DMS79 treated with DMSO at 0.1 percent for 48 hours (cell line): ENCODE results near the gene GPHN.
"Not testable (repeated sequence)": the region's sequence is repeated elsewhere in the genome, so short reads cannot be mapped to it uniquely, and the experiment has no call there.

Experiments used
- DNase-seq: peaks from one replicate; lab custom pipeline; 2025; lab: John Stamatoyannopoulos, UW

The GPHN gene

DNA sequence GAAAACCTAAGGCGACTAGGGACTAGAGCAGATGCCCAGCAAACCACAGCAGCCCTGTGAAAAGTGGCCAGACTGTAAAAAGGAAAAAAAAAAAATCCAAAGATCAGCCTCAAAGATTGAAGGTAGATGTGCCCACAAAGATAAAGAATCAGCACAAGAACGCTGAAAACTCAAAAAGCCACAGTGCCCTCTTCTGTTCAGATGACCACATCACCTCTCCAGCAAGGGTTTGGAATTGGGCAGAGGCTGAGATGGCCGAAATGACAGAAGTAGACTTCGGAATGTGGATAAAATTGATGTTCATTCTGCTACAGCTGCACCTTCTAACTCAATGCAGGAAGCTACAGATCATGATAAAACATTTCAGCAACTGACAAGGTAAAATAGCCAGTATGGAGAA, 154.4 kb downstream of the GPHN start:
- DNase-seq: no peak

DNA sequence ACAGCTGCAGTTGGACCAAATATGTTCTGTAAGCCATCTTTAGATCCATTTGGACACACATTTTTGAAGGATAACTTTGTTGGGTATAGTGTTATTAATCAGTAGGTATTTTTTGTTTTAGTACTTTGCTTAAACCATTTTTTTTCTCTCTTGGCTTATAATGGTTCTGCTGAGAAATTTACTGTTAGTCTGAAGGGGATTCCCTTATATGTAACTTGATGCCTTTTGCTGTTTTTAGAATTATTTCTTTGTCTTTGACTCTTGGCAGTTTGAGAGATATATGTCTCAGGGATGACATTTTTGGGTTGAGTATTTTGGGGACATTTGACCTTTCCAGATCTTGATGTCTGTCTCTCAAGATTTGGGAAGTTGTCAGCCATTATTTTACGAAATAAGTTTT, 169.8 kb downstream of the GPHN start:
- no peak for DNase-seq

DNA sequence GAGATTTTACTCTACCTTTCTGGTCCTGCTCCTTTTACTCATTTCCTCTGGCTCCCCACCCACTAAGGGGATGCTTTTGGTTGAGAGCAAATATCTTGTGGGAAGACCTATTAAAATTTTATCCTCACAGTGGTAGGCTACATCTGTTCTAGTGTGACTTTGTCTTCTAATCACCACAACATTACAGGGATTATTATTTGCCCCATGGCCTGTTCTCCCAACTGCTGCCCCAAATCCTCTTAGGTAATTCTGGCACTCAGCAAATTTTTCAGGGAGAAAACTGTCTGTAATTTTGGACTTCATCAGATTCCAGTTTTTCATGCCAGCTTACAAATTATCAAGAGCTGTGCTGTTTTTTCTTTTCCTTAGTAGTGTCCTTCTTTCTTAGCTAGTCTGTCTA, 172.3 kb downstream of the GPHN start:
- DNase-seq: no peak

DNA sequence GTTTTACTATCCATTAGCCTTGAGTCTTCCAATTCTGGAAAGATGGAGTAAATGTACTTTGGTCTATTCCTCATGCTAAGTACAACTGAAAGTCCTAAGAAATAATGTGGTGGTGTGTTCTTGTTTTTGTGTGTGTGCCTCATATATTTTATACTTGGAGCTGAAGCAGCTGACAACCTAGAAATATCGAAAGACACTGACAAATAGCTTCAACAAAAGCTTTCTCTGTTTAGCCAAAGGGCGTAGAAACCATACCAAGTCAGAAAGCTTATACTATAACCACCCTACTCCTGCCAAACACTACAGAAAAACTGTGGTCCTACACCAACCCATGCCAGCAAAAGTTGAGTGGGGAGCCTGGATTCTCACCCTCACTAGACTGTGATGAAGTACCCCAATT, 188.4 kb downstream of the GPHN start:
- DNase-seq: no peak

DNA sequence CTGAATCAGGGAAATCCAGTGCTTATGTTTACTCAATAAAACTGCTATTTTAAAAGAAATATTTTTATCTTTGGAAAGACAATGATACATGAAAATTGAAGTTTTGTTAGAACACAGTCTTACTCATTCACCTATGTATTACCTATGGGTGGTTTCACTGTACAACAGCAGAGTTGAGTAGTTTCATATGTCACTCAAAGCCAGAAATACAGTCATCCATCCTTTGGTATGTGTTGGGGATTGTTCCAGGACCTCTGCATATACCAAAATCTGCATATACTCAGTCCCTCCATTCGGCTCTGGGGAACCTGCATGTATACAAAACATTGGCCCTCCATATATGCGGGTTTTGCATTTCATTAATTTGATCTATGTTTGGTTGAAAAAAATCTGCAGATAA, 190.6 kb downstream of the GPHN start:
- no peak for DNase-seq

DNA sequence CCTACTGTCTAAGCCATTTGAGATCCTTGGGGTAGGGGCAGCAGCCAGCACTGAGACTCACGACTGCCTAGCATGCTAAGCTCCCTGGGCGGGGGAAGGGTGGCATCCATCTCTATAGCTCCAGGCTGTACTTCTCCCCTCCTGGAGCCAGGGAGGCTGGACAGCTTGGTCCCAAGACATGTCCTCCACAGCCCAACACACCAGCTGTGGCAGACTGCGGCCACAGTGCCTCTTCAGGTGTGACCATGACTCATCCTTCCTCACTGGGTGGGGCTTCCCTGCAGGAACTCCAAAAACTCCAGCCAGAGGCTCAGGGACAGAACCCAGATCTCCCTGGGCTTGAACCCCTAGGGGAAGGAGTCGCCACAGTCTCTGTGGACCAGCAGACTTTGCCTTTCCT, 193.9 kb downstream of the GPHN start:
- no peak for DNase-seq

DNA sequence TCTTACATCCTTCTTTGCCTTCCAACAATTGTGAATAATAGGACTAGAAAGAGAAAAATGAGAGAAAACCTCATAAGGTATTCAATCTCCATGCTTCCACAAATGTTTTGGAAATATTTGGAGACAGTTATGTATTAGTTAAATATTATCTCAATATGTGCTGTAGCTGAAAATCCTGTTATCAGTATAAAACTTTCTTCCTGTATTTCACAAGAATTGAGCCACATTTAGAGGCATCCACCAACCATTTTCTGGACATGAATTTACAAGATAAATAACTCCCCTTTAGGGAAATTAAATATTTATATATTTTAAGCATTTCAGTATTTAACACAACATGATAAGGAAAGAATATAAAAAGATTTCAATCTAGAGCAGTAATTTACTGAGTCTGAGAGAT, 200.3 kb downstream of the GPHN start:
- DNase-seq: no peak

DNA sequence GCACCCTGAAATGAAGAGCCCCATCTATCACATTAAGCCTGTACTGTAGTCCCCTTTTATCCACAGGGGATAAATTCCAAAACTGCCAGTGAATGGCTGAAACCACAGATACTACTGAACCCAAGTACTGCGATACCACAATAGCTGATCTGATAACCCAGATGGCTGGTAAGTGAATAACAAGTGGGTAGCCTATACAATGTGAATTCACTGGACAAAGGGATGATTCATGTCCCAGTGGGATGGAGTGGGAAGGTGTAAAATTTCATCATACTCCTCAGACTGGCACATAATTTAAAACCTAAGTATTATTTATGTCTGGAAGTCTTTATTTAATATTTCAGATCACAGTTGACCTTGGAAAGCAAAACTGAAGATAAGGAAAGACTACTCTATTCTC, 201.3 kb downstream of the GPHN start:
- no peak for DNase-seq

DNA sequence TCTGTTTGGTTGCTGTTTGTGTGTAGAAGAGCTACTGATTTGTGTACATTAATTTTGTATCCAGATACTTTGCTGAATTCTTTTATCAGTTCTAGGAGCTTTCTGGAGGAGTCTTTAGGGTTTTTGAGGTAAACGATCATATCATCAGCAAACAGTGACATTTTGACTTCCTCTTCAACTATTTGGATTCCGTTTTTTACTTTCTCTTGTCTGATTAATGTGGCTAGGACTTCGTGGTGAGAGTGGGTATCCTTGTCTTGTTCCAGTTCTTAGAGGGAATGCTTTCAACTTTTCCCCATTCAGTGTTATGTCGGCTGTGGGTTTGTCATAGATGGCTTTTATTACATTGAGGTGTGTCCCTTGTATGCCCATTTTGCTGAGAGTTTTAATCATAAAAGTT, 206.3 kb downstream of the GPHN start:
- DNase-seq: not testable (repeated sequence)

DNA sequence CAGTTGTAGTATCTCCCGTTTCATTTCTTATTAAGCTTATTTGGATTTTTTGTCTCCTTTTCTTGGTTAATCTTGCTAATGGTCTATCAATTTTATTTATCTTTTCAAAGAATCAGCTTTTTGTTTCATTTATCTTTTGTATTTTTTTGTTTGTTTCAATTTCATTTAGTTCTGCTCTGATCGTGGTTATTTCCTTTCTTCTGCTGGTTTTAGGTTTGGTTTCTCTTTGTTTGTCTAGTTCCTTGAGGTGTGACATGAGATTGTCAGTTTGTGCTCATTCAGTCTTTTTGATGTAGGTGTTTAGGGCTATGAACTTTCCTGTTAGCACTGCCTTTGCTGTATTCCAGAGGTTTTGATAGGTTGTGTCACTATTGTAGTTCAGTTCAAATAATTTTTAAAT, 207.4 kb downstream of the GPHN start:
- not testable (repeated sequence) for DNase-seq

DNA sequence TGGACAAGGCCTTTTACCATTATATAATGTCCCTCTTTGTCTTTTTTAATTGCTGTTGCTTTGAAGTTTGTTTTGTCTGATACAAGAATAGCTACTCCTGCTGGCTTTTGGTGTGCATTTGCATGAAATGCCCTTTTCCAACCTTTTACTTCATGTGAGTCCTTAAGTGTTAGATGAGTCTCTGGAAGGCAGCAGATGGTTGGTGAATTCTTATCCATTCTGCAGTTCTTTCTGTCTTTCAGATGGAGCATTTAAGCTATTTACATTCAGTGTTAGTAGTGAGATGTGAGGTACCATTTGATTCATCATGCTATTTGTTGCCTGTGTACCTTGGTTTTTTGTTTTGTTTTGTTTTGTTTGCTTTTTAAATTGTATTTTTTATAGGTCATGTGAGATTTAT, 208.3 kb downstream of the GPHN start:
- DNase-seq: no peak

DNA sequence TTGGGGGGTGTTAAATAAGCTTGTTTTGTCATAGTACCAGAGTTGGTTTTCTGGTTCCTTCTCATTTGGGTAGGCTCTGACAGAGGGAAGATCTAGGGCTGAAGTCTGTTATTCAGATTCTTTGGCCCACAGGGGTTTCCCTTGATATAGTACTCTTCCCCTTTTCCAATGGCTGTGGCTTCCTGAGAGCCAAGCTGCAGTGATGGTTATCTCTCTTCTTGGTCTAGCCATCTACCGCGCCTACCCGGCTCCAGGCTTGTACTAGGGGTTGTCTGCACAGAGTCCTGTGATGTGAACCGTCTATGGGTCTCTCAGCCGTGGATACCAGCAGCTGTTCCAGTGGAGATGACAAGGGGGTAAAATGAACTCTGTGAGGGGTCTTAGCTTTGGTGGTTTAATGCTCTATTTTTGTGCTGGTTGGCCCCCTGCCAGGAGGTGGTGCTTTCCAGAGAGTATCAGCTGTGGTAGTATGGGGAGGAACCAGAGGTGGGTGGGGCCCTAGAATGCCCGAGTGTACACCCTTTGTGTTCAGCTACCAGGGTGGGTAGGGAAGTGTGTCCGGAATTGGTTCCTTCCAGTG, 209.7 kb downstream of the GPHN start:
- DNase-seq: no peak

DNA sequence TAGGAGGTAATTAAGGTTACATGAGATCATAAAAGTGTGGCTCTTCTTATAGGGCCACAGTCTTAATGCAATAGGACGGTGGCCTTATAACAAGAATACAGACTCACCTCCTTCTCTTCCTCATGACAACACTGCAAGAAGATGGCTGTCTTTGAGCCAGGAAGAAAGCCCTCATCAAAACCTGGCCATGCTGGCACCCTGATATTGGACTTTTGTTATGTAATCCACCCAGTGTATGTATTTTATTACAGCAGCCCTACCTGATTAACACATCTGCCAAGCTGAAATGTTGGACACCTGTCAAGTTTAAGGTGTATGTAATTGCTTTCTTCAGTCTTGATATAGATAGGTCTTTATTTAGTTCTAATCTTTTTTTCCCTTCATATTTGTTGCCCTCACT, 217.0 kb downstream of the GPHN start:
- no peak for DNase-seq

DNA sequence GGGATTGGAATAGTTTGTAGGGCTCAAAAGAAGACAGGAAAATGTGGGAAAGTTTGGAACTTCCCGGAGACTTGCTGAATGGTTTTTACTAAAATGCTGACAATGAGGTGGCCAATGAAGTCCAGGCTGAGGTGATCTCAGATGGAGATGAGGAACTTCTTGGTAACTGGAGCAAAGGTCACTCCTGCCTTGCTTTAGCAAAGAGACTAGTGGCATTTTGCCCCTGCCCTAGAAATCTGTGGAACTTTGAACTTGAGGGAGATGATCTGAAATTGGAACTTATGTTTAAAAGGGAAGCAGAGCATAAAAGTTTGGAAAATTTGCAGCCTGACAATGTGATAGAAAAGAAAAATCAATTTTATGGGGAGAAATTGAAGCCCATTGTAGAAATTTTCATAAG, 223.4 kb downstream of the GPHN start:
- DNase-seq: not testable (repeated sequence)

DNA sequence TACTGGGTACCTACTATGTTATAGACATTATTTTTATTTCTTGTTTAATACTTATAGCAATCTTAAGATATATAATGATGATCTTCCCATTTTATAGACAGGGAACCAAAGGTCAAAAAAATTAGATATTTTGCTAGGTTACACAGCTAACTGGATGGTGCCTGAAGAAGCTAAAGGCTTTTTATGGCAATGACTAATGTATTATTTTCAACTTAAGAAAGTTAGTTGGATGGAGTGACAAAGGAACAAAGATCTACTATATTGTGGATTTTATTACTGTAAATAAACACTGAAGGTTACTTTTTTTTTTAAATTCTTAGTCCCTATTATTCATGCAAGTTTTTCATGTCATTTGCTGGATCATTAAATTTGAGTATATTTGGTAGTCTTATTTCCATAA, 227.9 kb downstream of the GPHN start:
- no peak for DNase-seq

DNA sequence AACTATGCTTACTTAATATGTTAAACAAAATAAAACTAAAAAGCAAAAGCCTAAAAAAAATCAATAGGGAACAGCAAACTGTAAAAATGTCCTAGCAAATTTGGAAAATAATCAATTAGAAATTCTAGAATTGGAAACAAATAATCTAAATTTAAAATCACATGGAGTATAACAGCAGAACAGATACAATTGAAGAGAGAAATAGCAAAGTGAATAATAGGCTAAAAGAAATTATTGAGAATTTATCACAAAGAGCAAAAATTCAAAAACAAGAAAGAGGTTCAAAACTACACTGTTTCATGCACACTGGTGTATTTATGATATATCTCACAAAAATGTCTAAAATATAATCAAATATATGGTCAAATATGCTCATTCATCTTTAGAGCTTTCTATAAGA, 231.9 kb downstream of the GPHN start:
- no peak for DNase-seq

DNA sequence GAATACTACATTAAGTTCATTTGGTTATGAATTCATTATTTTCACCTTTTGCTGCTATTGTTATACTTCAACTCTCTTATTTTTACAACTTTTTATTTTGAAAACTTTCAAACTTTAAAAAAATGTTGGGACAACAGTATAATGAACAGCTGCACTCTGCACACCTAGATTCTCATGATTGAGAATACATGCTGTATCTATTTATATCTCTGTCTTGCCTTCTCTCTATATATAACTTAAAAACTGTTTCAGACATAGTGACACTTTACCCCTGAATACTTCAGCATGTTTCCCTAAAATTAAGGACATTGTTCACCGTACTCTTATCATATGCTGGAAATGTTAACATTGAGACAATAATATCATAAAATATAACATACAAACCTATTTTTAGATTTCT, 237.1 kb downstream of the GPHN start:
- no peak for DNase-seq

DNA sequence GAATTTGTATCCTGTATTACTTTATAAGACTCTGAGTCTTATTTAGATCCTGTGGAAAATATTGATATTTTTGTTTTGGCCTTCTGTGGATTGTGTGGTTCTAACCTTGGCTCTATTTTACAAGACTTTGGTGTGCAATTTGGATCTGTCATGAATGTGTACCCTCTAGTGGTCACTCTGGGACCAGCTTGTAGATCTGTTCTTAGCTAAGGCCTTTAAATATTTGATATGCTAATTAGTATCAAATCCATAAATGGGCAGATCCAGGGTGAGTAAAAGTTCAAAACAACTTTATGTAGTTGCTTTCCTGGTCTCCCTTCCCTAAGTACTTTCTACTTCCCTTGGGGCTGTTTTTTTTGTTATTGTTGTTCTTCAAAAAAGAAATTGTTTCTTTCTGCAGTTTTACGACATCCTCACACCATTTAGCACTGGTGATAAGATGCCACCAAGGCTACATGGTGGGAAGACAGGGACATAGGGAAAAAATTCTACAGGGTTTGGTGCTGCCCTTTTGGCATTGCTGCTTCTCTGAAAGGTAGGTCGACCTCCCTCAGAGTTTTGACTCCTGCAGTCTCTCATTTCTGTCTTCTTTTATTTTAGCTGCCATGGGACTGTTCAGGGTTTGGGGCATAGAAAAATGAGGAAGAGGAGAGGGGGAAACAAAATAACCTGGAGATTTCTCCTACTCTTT, 238.5 kb downstream of the GPHN start:
- DNase-seq: no peak

DNA sequence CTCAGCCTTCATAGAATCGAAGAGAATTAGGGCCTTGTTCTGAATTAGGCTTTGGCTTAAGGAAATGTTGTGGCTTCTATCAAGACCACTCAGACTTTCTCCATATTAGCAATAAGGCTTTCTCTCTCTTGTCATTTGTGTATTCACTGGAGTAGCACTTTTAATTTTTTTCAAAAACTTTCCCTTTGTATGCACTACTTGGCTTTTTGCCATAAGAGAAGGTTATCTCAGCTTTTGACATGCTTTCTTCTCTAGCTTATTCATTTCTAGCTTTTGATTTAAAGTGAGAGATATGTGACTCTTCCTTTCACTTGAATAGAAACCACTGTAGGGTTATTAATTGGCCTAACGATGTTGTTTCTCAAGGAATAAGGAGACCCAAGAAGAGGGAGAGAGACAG, 244.2 kb downstream of the GPHN start:
- DNase-seq: no peak

DNA sequence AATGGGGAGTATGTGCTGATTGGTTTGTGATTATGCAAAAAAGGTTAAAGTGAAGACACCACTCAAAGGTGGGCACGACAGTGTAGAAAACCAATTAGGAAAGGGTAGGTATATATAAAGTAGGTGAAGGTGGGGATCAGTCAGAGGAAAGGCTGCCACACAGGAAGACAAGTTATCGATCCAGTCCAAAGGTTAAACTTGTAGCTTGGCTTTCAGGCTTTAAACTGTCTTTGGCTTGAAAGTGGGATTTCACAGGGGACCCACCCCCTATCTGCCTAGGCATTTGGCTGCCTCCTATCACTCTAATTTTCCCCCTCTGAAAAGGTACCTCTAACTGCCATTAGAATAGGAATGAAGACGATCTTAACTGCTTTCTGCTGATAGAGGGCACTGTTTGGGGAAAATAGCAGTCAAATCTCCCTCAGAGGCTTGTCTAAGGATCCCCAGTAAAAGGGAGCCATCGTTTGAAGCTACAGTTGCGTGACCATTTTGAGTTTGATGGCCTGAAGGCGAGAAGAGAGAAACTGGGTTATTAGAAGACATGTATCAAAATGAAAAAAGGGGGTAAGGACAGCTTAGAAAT, 250.2 kb downstream of the GPHN start:
- DNase-seq: no peak

DNA sequence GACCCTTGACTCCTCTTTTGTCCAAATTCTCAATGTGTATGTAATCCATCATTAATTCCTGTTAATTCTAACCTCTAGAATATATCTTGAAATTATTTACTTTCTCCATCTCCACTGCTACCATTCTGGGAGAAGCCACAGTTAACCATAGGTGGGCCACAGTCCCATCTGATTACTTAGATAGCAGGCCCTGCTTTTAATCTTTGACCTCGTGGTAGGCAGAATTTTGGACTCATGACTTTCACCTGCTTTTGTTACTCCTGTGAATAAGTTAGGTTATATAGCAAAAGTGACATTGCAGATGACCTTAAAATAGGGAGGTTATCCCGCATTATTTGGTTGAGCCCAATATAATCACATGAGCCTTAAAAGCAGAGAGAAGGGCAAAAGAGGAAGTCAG, 264.2 kb downstream of the GPHN start:
- DNase-seq: no peak

DNA sequence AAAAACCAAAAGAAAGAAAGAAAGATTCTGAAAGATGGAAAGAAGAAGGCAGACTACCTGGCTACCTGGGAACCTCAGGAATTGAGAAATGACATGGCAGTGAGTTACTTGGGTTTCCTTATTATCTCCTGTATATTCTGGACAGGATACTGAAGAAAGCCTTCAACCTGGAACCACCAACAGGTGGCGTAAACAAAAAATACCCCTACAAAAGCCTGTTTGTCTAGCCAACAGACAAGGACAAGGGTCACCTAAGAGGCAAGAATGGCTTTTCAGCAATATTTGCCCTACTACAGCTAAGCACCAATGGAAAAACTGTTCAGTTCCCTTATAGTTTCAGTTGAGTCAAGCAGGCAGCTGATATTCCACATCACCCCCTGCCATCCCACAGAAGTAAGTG, 274.9 kb downstream of the GPHN start:
- no peak for DNase-seq

DNA sequence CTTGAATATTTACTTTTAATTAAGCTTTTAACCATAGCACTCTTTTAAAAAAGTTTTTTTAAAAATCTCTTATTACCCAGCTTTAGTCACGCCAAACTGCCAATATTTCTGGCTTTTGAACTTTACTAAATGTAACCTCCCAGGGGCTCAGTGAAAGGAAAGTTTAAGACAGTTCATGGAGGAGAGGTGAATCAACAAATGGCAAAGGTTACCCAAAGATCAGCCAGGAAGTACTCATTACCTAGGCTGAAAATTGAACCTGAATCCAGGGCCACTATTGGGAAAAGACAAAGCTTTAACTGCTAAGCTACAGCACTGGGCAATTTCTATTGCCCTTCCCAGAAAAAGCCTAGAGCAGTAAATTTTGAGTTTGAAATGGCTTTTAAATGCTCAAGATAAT, 282.2 kb downstream of the GPHN start:
- no peak for DNase-seq

DNA sequence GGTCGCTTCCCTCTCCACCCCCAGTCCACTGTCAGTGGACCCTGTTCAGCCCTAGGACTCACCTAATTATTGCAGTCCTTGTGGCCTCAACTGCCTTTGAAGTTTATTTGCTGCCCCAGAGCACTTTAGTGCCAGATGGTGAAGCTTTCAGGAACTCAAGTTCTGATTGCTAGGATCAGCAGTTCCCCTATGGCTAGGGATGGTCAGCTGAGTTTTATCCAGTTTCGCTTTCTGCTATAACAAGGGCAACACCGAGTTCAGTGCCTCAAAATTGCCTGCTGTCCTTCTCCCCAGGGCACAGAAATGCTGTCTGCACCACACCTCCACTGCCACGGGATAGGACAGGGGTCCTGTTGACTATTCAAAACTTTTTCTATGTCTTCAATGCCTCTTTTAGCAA, 295.0 kb downstream of the GPHN start:
- no peak for DNase-seq
